GM21515 (cell line): ENCODE results near the gene NTSR1.

Experiments used
- ATAC-seq: cut with Tn5 transposase; IDR thresholded peaks from one replicate; pipeline ENCODE4 v1.9.1; 2021; ENCODE audit not compliant: unreplicated experiment

NTSR1 gene

GRCh38 chr20:62706857-62707256, 1.8 kb upstream of the NTSR1 start:
- ATAC-seq = no peak

GRCh38 chr20:62707276-62707920, 1.2 kb upstream of the NTSR1 start:
- ATAC-seq = no peak

- no peak for ATAC-seq
Measured at GRCh38 chr20:62707921-62708521, 615 bp upstream of the NTSR1 start.

GRCh38 chr20:62709537-62709905, 885 bp downstream of the NTSR1 start:
- no peak for ATAC-seq

GRCh38 chr20:62710221-62710885, 1.7 kb downstream of the NTSR1 start:
- no peak for ATAC-seq

GRCh38 chr20:62710886-62711702, 2.5 kb downstream of the NTSR1 start:
- no peak for ATAC-seq

GRCh38 chr20:62711703-62712101, 3.1 kb downstream of the NTSR1 start:
- no peak for ATAC-seq

- no peak for ATAC-seq
Measured at GRCh38 chr20:62712606-62713005, 4.0 kb downstream of the NTSR1 start.

GRCh38 chr20:62714006-62714405, 5.4 kb downstream of the NTSR1 start:
- no peak for ATAC-seq

GRCh38 chr20:62714799-62715198, 6.2 kb downstream of the NTSR1 start:
- no peak for ATAC-seq

GRCh38 chr20:62715201-62715600, 6.6 kb downstream of the NTSR1 start:
- ATAC-seq = no peak

GRCh38 chr20:62716198-62716940, 7.7 kb downstream of the NTSR1 start:
- ATAC-seq = no peak

- no peak for ATAC-seq
Measured at GRCh38 chr20:62716941-62717310, 8.3 kb downstream of the NTSR1 start.

- ATAC-seq = no peak
Measured at GRCh38 chr20:62717933-62718332, 9.3 kb downstream of the NTSR1 start.

- no peak for ATAC-seq
Measured at GRCh38 chr20:62718546-62718945, 9.9 kb downstream of the NTSR1 start.

GRCh38 chr20:62719250-62719935, 10.8 kb downstream of the NTSR1 start:
- ATAC-seq = no peak

GRCh38 chr20:62721511-62722370, 13.1 kb downstream of the NTSR1 start:
- no peak for ATAC-seq

GRCh38 chr20:62722627-62723026, 14.0 kb downstream of the NTSR1 start:
- no peak for ATAC-seq

GRCh38 chr20:62723351-62723750, 14.7 kb downstream of the NTSR1 start:
- no peak for ATAC-seq
